ENCODE data around the gene FBXL13.
A peak's percentile ranks its signal among the peaks of the same experiment; 100 is the strongest.

Gene FBXL13

DNA sequence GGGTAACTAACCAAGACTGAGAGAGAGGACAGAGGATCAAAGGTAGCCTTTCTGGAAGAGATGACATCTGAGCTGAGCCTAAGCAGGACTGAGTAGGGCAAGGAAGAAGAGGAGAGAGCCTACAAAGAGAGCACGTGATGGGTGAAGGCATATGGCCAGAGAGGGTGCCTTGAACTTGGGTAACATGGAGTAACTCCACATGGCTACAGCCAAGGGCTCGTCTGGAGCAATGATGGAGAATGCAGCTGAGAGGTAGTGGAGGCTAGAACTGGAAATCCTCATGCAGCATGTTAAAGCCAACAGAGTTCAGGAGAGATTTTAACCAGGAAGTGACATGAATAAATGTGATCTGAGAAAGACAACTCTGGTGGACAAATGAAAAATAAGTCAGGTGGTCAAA is 84.0 kb downstream of the FBXL13 start:
- TF ChIP-seq, protein P1, sequence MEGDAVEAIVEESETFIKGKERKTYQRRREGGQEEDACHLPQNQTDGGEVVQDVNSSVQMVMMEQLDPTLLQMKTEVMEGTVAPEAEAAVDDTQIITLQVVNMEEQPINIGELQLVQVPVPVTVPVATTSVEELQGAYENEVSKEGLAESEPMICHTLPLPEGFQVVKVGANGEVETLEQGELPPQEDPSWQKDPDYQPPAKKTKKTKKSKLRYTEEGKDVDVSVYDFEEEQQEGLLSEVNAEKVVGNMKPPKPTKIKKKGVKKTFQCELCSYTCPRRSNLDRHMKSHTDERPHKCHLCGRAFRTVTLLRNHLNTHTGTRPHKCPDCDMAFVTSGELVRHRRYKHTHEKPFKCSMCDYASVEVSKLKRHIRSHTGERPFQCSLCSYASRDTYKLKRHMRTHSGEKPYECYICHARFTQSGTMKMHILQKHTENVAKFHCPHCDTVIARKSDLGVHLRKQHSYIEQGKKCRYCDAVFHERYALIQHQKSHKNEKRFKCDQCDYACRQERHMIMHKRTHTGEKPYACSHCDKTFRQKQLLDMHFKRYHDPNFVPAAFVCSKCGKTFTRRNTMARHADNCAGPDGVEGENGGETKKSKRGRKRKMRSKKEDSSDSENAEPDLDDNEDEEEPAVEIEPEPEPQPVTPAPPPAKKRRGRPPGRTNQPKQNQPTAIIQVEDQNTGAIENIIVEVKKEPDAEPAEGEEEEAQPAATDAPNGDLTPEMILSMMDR (IDR thresholded peaks at IDR 0.05; ENCODE audit: unreplicated experiment in 3 of 3) = no peak
- Mint-ChIP-seq H3K36me3 (ENCODE audit: low read depth) (no peaks in the 10 kb centered on the region), H3K27me3 (ENCODE audit: low read depth) (no peaks in the 10 kb centered on the region), H3K4me3 (no peak overlapping the region), H3K4me1 (peaks cover 15% of the 10 kb centered on the region), H3K27ac (no peak overlapping the region), H3K9me3 (no peaks in the 10 kb centered on the region)

DNA sequence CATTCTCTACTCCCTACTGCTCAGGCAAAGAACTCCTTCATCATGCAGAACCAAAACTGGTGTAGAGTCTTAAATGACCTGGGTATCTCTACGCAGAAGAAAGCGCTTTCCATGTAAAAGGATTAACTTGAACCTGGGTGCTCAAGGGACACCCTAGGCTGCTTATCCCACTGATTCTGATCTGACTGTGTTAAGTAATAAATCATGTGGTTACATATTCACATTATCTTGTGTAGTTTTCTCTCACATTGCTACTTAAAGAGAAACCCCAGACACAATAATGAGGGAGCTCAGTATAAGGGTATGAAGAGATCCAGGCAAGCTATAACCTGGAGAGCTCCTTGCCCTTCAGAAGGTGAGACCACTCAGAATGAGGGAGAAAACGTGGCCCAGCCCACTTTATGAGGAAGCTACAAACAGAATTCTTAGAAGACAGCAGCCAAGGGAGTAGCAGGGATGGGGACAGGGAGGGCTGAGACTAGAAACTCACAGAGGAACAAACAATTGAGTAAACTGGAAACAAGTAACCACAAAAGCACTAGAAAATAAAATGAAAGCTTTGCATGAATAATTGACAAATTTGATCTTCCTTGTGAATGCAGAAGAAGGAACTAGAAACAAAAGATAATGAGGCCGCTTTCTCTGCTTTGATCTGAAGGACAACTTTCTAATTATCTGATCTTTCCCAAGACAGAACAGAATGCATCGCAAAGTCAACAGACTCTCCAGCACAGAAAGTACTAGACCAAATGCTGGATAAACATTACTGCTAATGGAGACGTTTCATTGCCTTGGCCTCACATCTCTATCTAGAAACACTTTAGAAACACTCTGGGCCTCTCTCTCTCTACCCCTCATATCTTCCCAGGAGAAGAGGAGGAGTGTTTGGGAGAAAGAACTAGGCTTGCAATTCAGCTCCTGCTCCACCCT is 85.7 kb downstream of the FBXL13 start:
- H3K9me3 Mint-ChIP-seq = no peaks in the 10 kb centered on the region
- H3K27me3 Mint-ChIP-seq (ENCODE audit: low read depth) = no peaks in the 10 kb centered on the region
- peaks cover 15% of the 10 kb centered on the region for H3K4me1 Mint-ChIP-seq
- no peak overlapping the region for H3K4me3 Mint-ChIP-seq
- H3K27ac Mint-ChIP-seq = peak overlapping the region in 1 of 3 experiments; percentile 75
- TF ChIP-seq, protein P1 (IDR thresholded peaks at IDR 0.05; ENCODE audit: unreplicated experiment in 3 of 3) = no peak
- no peaks in the 10 kb centered on the region for H3K36me3 Mint-ChIP-seq (ENCODE audit: low read depth)

DNA sequence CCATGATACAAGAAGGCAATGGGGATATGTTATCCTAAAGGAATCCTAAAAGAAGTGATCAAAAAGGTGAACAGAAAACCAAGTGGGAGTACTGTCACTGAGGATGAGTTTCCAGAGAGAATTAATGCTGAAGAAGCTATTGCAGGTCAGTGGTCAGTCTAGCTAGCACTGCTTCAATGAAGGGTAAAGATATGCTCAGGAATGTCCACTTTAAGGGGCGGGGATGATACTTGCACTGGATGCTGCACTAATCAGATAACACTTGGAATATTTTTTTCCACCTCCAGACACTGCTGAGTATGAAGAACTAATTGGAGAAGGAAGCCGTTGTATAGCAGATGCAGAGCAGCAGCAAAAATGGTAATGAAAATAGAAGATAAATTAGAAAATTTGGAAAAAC is 86.5 kb downstream of the FBXL13 start:
- Mint-ChIP-seq H3K27ac (peak overlapping the region in 1 of 3 experiments; percentile 65), H3K9me3 (no peaks in the 10 kb centered on the region), H3K27me3 (ENCODE audit: low read depth) (no peaks in the 10 kb centered on the region), H3K4me1 (peaks cover 8% of the 10 kb centered on the region), H3K4me3 (no peak overlapping the region), H3K36me3 (ENCODE audit: low read depth) (no peaks in the 10 kb centered on the region)
- TF ChIP-seq, protein P1 (IDR thresholded peaks at IDR 0.05; ENCODE audit: unreplicated experiment in 3 of 3) = no peak

DNA sequence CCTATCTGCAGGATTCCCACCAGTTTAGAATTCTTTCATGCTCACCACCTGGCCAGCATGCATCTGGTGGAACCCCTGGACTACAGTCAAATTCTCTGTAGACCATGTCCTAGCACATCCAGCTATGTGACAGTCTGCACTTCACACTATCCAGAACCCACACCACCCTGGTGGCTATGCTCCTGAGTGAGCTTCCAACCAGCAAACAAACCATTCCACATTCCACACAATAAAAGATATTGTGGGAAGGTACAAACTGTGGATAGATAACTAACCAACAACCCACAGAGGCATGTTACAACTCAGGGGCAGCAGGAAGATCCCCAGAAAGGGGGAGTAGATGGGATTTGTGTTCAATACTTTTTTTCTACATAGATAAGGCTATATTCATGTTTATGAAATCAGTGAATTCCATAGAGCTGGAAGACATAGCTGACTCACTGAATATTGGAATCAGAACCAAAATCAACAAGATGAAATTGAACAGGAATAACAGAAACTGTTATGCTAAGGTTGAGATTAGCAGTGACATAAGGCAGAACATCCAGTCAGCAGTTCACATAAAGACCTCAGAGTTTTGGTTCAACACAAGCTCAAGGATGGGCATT is 89.3 kb downstream of the FBXL13 start:
- Mint-ChIP-seq H3K4me3 (no peak overlapping the region), H3K27ac (no peak overlapping the region), H3K27me3 (ENCODE audit: low read depth) (no peaks in the 10 kb centered on the region), H3K36me3 (ENCODE audit: low read depth) (no peaks in the 10 kb centered on the region), H3K4me1 (peaks cover 6% of the 10 kb centered on the region), H3K9me3 (peaks cover 3% of the 10 kb centered on the region)
- TF ChIP-seq, protein P1 (IDR thresholded peaks at IDR 0.05; ENCODE audit: unreplicated experiment in 3 of 3) = no peak

DNA sequence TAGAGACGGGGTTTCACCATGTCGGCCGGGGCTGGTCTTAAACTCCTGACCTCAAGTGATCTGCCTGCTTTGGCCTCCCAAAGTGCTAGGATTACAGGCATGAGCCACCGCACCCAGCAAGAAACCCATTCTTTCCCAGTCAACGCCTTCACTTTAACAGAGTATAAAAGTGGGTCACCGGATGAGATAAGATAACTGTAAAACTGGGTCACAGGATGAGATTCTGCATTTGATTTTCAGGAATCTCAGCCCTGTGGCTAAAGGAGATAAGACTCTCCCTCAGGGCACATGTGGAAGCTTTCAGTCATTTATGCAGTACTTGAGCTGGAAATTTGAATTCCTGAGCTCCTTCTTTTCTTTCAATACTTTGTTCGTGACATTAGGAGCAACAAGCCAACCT is 91.0 kb downstream of the FBXL13 start:
- peaks cover 11% of the 10 kb centered on the region for H3K9me3 Mint-ChIP-seq
- no peak overlapping the region for H3K27ac Mint-ChIP-seq
- H3K36me3 Mint-ChIP-seq (ENCODE audit: low read depth) = no peaks in the 10 kb centered on the region
- TF ChIP-seq, protein P1 (IDR thresholded peaks at IDR 0.05; ENCODE audit: unreplicated experiment in 3 of 3) = no peak
- peaks cover 6% of the 10 kb centered on the region for H3K4me1 Mint-ChIP-seq
- no peak overlapping the region for H3K4me3 Mint-ChIP-seq
- H3K27me3 Mint-ChIP-seq (ENCODE audit: low read depth) = no peaks in the 10 kb centered on the region
